Measurements from ENCODE around the gene C7. TPM values are rescaled to one million over a fixed set of nuclear protein-coding genes. Genes with fewer than 3 reads are reported as not detected.

C7 gene
- total RNA-seq, 1 donor from 2014 or later, result 326 TPM

- no peak for DNase-seq (ENCODE audit: low spot score)
These were observed 6.1 kb downstream of the C7 start for GRCh38 chr5:40915341-40915926.

- DNase-seq (ENCODE audit: low spot score), result no peak
These were observed 6.9 kb downstream of the C7 start for GRCh38 chr5:40916226-40916625.

GRCh38 chr5:40928886-40929448 lies 19.7 kb downstream of the C7 start:
- no peak for DNase-seq (ENCODE audit: low spot score)

- DNase-seq (ENCODE audit: low spot score), result no peak
These were observed 23.5 kb downstream of the C7 start for GRCh38 chr5:40932766-40933165.

- no peak for DNase-seq (ENCODE audit: low spot score)
These were observed 27.8 kb downstream of the C7 start for GRCh38 chr5:40937075-40937474.

GRCh38 chr5:40939753-40940152 lies 30.5 kb downstream of the C7 start:
- DNase-seq (ENCODE audit: low spot score), result no peak

- DNase-seq (ENCODE audit: low spot score), result no peak
These were observed 35.8 kb downstream of the C7 start for GRCh38 chr5:40945111-40945510.

GRCh38 chr5:40955313-40955712 lies 46.0 kb downstream of the C7 start:
- DNase-seq (ENCODE audit: low spot score), result no peak

GRCh38 chr5:40957048-40957447 lies 47.8 kb downstream of the C7 start:
- no peak for DNase-seq (ENCODE audit: low spot score)

- no peak for DNase-seq (ENCODE audit: low spot score)
These were observed 49.5 kb downstream of the C7 start for GRCh38 chr5:40958811-40959210.

- DNase-seq (ENCODE audit: low spot score), result no peak
These were observed 50.7 kb downstream of the C7 start for GRCh38 chr5:40960037-40960436.

- no peak for DNase-seq (ENCODE audit: low spot score)
These were observed 53.1 kb downstream of the C7 start for GRCh38 chr5:40962207-40962955.

GRCh38 chr5:40972434-40972833 lies 63.1 kb downstream of the C7 start:
- DNase-seq (ENCODE audit: low spot score), result no peak

- DNase-seq (ENCODE audit: low spot score), result no peak
These were observed 64.2 kb downstream of the C7 start for GRCh38 chr5:40973364-40974004.

GRCh38 chr5:40976041-40976440 lies 66.7 kb downstream of the C7 start:
- no peak for DNase-seq (ENCODE audit: low spot score)

GRCh38 chr5:40976836-40977235 lies 67.5 kb downstream of the C7 start:
- DNase-seq (ENCODE audit: low spot score), result no peak

- DNase-seq (ENCODE audit: low spot score), result no peak
These were observed 72.1 kb downstream of the C7 start for GRCh38 chr5:40981420-40981819.

GRCh38 chr5:40983781-40984180 lies 74.5 kb downstream of the C7 start:
- no peak for DNase-seq (ENCODE audit: low spot score)

GRCh38 chr5:40984884-40985283 lies 75.6 kb downstream of the C7 start:
- no peak for DNase-seq (ENCODE audit: low spot score)

GRCh38 chr5:40985501-40985900 lies 76.2 kb downstream of the C7 start:
- no peak for DNase-seq (ENCODE audit: low spot score)

- DNase-seq (ENCODE audit: low spot score), result no peak
These were observed 77.4 kb downstream of the C7 start for GRCh38 chr5:40986666-40987065.

- DNase-seq (ENCODE audit: low spot score), result no peak
These were observed 78.1 kb downstream of the C7 start for GRCh38 chr5:40987349-40987748.

Data from mesenteric fat pad (tissue), 1 donor.